GM12878 (cell line): ENCODE measurements around the gene DIABLO. TPM values are rescaled to one million over a fixed set of nuclear protein-coding genes. Genes with fewer than 3 reads are reported as not detected.

Experiments used
- ATAC-seq: fragments of 200-7000 bp; cut with Tn5 transposase; 3 replicates; pipeline ENCODE4 v1.9.1; 2020; ENCODE audit warnings: mild to moderate bottlenecking, moderate library complexity
- BruUV-seq: library from RNA; stranded (reverse); fragments of 400-500 nt; replicated peaks from 2 replicates; lab custom pipeline; 2021; lab: Mats Ljungman, UMichigan
- CTCF ChIA-PET: fragments of 300-600 bp; sonication (Branson Sonifier 250); formaldehyde crosslinking; extraction: SDS; loops from one replicate; lab custom pipeline; 2021; ENCODE audit warnings: inconsistent platforms; lab: Yijun Ruan, JAX
- POLR2A ChIA-PET: fragments of 350-600 bp; formaldehyde crosslinking; extraction: SDS; loops from one replicate; lab custom pipeline; 2021; ENCODE audit warnings: inconsistent platforms; lab: Charles Lee
- RAD21 ChIA-PET: fragments of 300-600 bp; sonication (Branson Sonifier 250); formaldehyde crosslinking; loops from one replicate; lab custom pipeline; 2023; ENCODE audit warnings: antibody characterized with exemption; ENCODE audit not compliant: unreplicated experiment; lab: Charles Lee
- SMC1A ChIA-PET: fragments of 300-600 bp; sonication (Branson Sonifier 250); formaldehyde crosslinking; loops from one replicate; lab custom pipeline; 2023; ENCODE audit not compliant: unreplicated experiment, uncharacterized antibody; lab: Charles Lee
- DNase-seq: peaks from one replicate; pipeline ENCODE4 v3.0.0-alpha.2; 2011; ENCODE audit warnings: low read depth, low spot score
- FAIRE-seq: peaks from 3 replicates; lab custom pipeline; 2011; peaks lifted over from hg19 to GRCh38; lab: Jason Lieb, UNC
- H2AFZ ChIP-seq: 2 replicates; pipeline ENCODE4 v1.6.0; 2011; ENCODE audit warnings: low read depth, low read length, control low read depth; ENCODE audit not compliant: control insufficient read depth
- H3K27ac ChIP-seq: 2 replicates; pipeline ENCODE4 v1.5.1; 2011; ENCODE audit warnings: control low read depth; ENCODE audit not compliant: control insufficient read depth, insufficient read depth
- H3K27me3 ChIP-seq, 2 experiments: replicated peaks in 1 of 2; 2 replicates each; pipeline versions ENCODE4 v1.6.0 to v1.6.1; 2011; ENCODE audit warnings: low read length in 1 of 2; ENCODE audit not compliant: control insufficient read depth in 2 of 2, insufficient read depth in 2 of 2
- H3K36me3 ChIP-seq, 2 experiments: 2 replicates each; pipeline ENCODE4 v1.5.1; 2011; ENCODE audit warnings: low read length in 1 of 2; ENCODE audit not compliant: control insufficient read depth in 2 of 2, insufficient read depth in 2 of 2
- H3K4me1 ChIP-seq: 2 replicates; pipeline ENCODE4 v1.6.1; 2011; ENCODE audit warnings: mild to moderate bottlenecking, low read length, moderate library complexity, mixed read lengths; ENCODE audit not compliant: control insufficient read depth, insufficient read depth
- H3K4me2 ChIP-seq: 2 replicates; pipeline ENCODE4 v1.6.0; 2011; ENCODE audit warnings: control low read depth; ENCODE audit not compliant: control insufficient read depth, insufficient read depth
- H3K4me3 ChIP-seq: fragments of 200-600 bp; sonication (generic); 2 replicates; pipeline ENCODE4 v1.5.1; 2016
- H3K79me2 ChIP-seq: 2 replicates; pipeline ENCODE4 v1.6.0; 2011; ENCODE audit warnings: low read length; ENCODE audit not compliant: control insufficient read depth, insufficient read depth
- H3K9ac ChIP-seq: 2 replicates; pipeline ENCODE4 v1.8.0; 2011; ENCODE audit warnings: low read length, control low read depth, mixed read lengths; ENCODE audit not compliant: control insufficient read depth, insufficient read depth
- H3K9me3 ChIP-seq: replicated peaks from 3 replicates; pipeline ENCODE4 v1.5.1; 2011; ENCODE audit warnings: mild to moderate bottlenecking, low read length; ENCODE audit not compliant: control insufficient read depth, insufficient read depth
- H4K20me1 ChIP-seq: 2 replicates; pipeline ENCODE4 v1.6.0; 2011; ENCODE audit not compliant: control insufficient read depth, insufficient read depth
- BHLHE40 ChIP-seq, 2 experiments: fragments of 450-650 bp in 1 of 2; IDR thresholded peaks; 2 replicates each; pipeline ENCODE4 v1.6.1; 2011 to 2017; ENCODE audit warnings: low read depth in 2 of 2, borderline replicate concordance in 1 of 2, improper control_type of control experiment in 1 of 2, low read length in 1 of 2, mild to moderate bottlenecking in 1 of 2
- CBX3 ChIP-seq: fragments of 200-600 bp; sonication (generic); IDR thresholded peaks from 2 replicates; pipeline ENCODE4 v1.6.1; 2016; ENCODE audit warnings: low read depth, borderline replicate concordance
- CHD1 ChIP-seq: IDR thresholded peaks from 2 replicates; pipeline ENCODE4 v1.6.1; 2012; ENCODE audit warnings: low read depth, low read length, improper control_type of control experiment
- ETV6 ChIP-seq, 2 experiments: fragments of 450-650 bp in 1 of 2; IDR thresholded peaks in 1 of 2; conservative IDR thresholded peaks in 1 of 2; 2 replicates each; pipeline ENCODE4 v1.6.1; 2014; ENCODE audit warnings: antibody characterized with exemption in 1 of 2, borderline replicate concordance in 1 of 2, low read depth in 1 of 2, mild to moderate bottlenecking in 1 of 2, moderate library complexity in 1 of 2
- IKZF2 ChIP-seq, 2 experiments: fragments of 450-650 bp; IDR thresholded peaks; 2 replicates each; pipeline ENCODE4 v1.6.1; 2017; ENCODE audit warnings: mild to moderate bottlenecking in 2 of 2, moderate library complexity in 2 of 2
- NR2F1 ChIP-seq: fragments of 450-650 bp; conservative IDR thresholded peaks from 2 replicates; pipeline ENCODE4 v1.6.1; 2017; ENCODE audit warnings: mild to moderate bottlenecking
- PML ChIP-seq: IDR thresholded peaks from 2 replicates; pipeline ENCODE4 v1.6.1; 2012; ENCODE audit warnings: low read length, inconsistent platforms
- RAD21 ChIP-seq: IDR thresholded peaks from 2 replicates; pipeline ENCODE4 v1.6.1; 2011; ENCODE audit warnings: mild to moderate bottlenecking, low read depth, low read length, moderate library complexity; ENCODE audit not compliant: insufficient read depth
- SIN3A ChIP-seq: IDR thresholded peaks from 2 replicates; pipeline ENCODE4 v1.6.1; 2012; ENCODE audit warnings: low read depth, low read length, improper control_type of control experiment
- WGBS: methylation state at CpG from one replicate; pipeline ENCODE4 v1.1.6; 2016; ENCODE audit warnings: low lambda C conversion rate; ENCODE audit not compliant: insufficient replicate concordance, insufficient coverage; ENCODE audit errors: missing lambda C conversion rate; 5-methylcytosine and 5-hydroxymethylcytosine counted together
- in situ Hi-C: fragments of 300-500 bp; cut with MboI; formaldehyde crosslinking; loops from 9 replicates; pipeline ENCODE4 v1.14.3; 2018; ENCODE audit warnings: mixed read lengths
- intact Hi-C: fragments of 100-400 bp; cut with micrococcal nuclease; formaldehyde crosslinking; loops from one replicate; pipeline ENCODE4 v1.14.2; 2022; ENCODE audit not compliant: unreplicated experiment
- polyA plus RNA-seq, 11 experiments: library from polyadenylated mRNA; depleted of rRNA in 4 of 11; unstranded in 6 of 11; stranded (reverse) in 5 of 11; fragments of >200 nt; fragmentation: Nextera tagmentation in 4 of 11; fragmentation: Illumina TruSeq in 1 of 11; extraction: Ambion mirVana in 4 of 11; extraction: Trizol in 1 of 11; gene quantifications; 1 replicate in 1 of 11; 2 replicates in 10 of 11; pipeline versions ENCODE4 v1.2.1 to v1.2.3, GENCODE V29; 2011 to 2016; ENCODE audit warnings: inconsistent platforms in 2 of 11, missing spikeins in 2 of 11, low read depth in 1 of 11
- total RNA-seq, 4 experiments: library from RNA; depleted of rRNA in 3 of 4; stranded (reverse); fragments of >200 nt in 3 of 4; fragmentation: Illumina TruSeq in 1 of 4; extraction: Trizol in 1 of 4; gene quantifications; 2 replicates each; pipeline versions ENCODE4 v1.2.1 to v1.2.3, GENCODE V29; 2013 to 2021
- TF ChIP-seq, protein P1 (sequence below): fragments of 450-650 bp; IDR thresholded peaks from 2 replicates; pipeline ENCODE4 v1.6.1; 2017; ENCODE audit warnings: mild to moderate bottlenecking, low read depth, inconsistent platforms; ENCODE audit not compliant: poor library complexity, severe bottlenecking
- TF ChIP-seq, protein P2 (sequence below): fragments of 450-650 bp; IDR thresholded peaks from 2 replicates; pipeline ENCODE4 v1.6.1; 2016; ENCODE audit warnings: mild to moderate bottlenecking

The DIABLO gene
- total and polyA plus RNA-seq, 10 of the 15 experiments (the other 5 are each of a cell fraction or from before 2014, with no cell fraction given), result 18.3 to 69.9 (median 46.2) TPM

DNA sequence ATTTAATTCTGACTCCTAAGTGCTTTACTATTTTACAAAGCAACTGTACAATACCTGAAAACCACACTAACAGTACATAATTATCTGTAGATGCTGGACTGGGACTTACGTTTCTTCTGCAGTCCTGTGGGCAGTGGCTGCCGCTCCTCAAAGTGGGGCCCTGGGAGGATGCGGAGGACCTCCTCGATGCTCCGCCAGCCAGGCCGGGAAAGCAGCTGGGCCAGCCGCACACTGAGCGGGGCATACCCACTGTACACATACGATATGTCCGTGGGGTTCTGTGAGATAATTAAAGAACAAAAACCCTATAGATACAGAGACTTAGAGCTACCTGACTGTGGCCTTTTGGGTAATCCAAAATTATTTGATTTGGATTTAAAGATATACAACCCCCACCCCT lies 6.8 kb upstream of the DIABLO start:
- Histone ChIP-seq H3K27me3 (no peaks in the 10 kb centered on the region), H3K9me3 (no peaks in the 10 kb centered on the region), H3K9ac (no peak overlapping the region), H3K4me1 (no peaks in the 10 kb centered on the region), H3K4me3 (no peak overlapping the region), H3K27ac (no peak overlapping the region), H2AFZ (no peak overlapping the region), H3K4me2 (no peak overlapping the region), H3K79me2 (no peaks in the 10 kb centered on the region), H3K36me3 (peaks cover 4% of the 10 kb centered on the region in 2 experiments; a peak in 3 of 4 replicates), H4K20me1 (no peaks in the 10 kb centered on the region)
- DNase-seq, result no peak
- SMC1A ChIA-PET, result no interaction called here
- FAIRE-seq, result no peak
- in situ Hi-C loops (no loop called here), intact Hi-C loops (no loop called here)
- 98% methylated on average over 10 of the region's 10 CpGs for WGBS
- RAD21 ChIA-PET, result interaction anchor here (0.6 kb wide), 1 partner anchor 159 kb away, joined by 3 read pairs; no protein-coding TSS in a partner anchor
- TF ChIP-seq CBX3 (no peak), PML (no peak), ETV6 (conservative IDR thresholded peaks at IDR 0.05 in 1 of 2, IDR thresholded peaks at IDR 0.05 in 1 of 2; ENCODE audit: borderline replicate concordance in 1 of 2, low read depth in 1 of 2) (no peak), RAD21 (no peak), CHD1 (no peak), NR2F1 (no peak), BHLHE40 (IDR thresholded peaks at IDR 0.05; ENCODE audit: borderline replicate concordance in 1 of 2, low read depth in 2 of 2, low read length in 1 of 2) (no peak), SIN3A (no peak), IKZF2 (IDR thresholded peaks at IDR 0.05) (no peak)
- TF ChIP-seq, protein P1, sequence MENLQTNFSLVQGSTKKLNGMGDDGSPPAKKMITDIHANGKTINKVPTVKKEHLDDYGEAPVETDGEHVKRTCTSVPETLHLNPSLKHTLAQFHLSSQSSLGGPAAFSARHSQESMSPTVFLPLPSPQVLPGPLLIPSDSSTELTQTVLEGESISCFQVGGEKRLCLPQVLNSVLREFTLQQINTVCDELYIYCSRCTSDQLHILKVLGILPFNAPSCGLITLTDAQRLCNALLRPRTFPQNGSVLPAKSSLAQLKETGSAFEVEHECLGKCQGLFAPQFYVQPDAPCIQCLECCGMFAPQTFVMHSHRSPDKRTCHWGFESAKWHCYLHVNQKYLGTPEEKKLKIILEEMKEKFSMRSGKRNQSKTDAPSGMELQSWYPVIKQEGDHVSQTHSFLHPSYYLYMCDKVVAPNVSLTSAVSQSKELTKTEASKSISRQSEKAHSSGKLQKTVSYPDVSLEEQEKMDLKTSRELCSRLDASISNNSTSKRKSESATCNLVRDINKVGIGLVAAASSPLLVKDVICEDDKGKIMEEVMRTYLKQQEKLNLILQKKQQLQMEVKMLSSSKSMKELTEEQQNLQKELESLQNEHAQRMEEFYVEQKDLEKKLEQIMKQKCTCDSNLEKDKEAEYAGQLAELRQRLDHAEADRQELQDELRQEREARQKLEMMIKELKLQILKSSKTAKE, result no peak
- TF ChIP-seq, protein P2, sequence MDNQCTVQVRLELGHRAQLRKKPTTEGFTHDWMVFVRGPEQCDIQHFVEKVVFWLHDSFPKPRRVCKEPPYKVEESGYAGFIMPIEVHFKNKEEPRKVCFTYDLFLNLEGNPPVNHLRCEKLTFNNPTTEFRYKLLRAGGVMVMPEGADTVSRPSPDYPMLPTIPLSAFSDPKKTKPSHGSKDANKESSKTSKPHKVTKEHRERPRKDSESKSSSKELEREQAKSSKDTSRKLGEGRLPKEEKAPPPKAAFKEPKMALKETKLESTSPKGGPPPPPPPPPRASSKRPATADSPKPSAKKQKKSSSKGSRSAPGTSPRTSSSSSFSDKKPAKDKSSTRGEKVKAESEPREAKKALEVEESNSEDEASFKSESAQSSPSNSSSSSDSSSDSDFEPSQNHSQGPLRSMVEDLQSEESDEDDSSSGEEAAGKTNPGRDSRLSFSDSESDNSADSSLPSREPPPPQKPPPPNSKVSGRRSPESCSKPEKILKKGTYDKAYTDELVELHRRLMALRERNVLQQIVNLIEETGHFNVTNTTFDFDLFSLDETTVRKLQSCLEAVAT, result no peak
- no TSS peak for BruUV-seq
- CTCF ChIA-PET, result no interaction called here
- POLR2A ChIA-PET, result interaction anchor here (0.6 to 1.1 kb wide), 2 partner anchors 12 to 378 kb away, joined by 3 read pairs; no protein-coding TSS in a partner anchor
- no peak for ATAC-seq
